Hypothalamus (tissue), 51 donors: ENCODE data around the gene FCN1.
A peak's percentile ranks its signal among the peaks of the same experiment; 100 is the strongest.

Experiments
- DNase-seq, 51 donors: peaks; one replicate each; lab custom pipeline; 2025; lab: John Stamatoyannopoulos, UW

The FCN1 gene

GRCh38 chr9:134915046-134915985 lies 2.4 kb downstream of the FCN1 start:
- DNase-seq = no peak

- no peak for DNase-seq
Observed at GRCh38 chr9:134914501-134914834, 3.2 kb downstream of the FCN1 start.

- DNase-seq = no peak
Observed at GRCh38 chr9:134913713-134914500, 3.8 kb downstream of the FCN1 start.

- DNase-seq = no peak
Observed at GRCh38 chr9:134913041-134913712, 4.5 kb downstream of the FCN1 start.

- DNase-seq = no peak
Observed at GRCh38 chr9:134912126-134912840, 5.4 kb downstream of the FCN1 start.

- DNase-seq = no peak
Observed at GRCh38 chr9:134909511-134910481, 7.9 kb downstream of the FCN1 start.

- no peak for DNase-seq
Observed at GRCh38 chr9:134908524-134909309, 9.0 kb downstream of the FCN1 start.

GRCh38 chr9:134902936-134903335 lies 14.8 kb downstream of the FCN1 start:
- DNase-seq = no peak

GRCh38 chr9:134899818-134900217 lies 17.9 kb downstream of the FCN1 start:
- DNase-seq = no peak

- DNase-seq = no peak
Observed at GRCh38 chr9:134899168-134899567, 18.5 kb downstream of the FCN1 start.

- no peak for DNase-seq
Observed at GRCh38 chr9:134898319-134898718, 19.4 kb downstream of the FCN1 start.

GRCh38 chr9:134897584-134898170 lies 20.0 kb downstream of the FCN1 start:
- no peak for DNase-seq

GRCh38 chr9:134896834-134897583 lies 20.7 kb downstream of the FCN1 start:
- no peak for DNase-seq

- DNase-seq = peak in 4 of 51 donors; percentile 7 to 37 (median 19)
Observed at GRCh38 chr9:134895908-134896833, 21.5 kb downstream of the FCN1 start.

GRCh38 chr9:134895567-134895907 lies 22.2 kb downstream of the FCN1 start:
- no peak for DNase-seq

- DNase-seq = no peak
Observed at GRCh38 chr9:134895097-134895496, 22.6 kb downstream of the FCN1 start.
